ENCODE measurements around the gene ACAP1.

Gene ACAP1

GRCh38 chr17:7382901-7383300 lies 46.6 kb downstream of the ACAP1 start:
- Histone ChIP-seq H3K4me1 (peaks cover 13 to 17% (median 14%) of the 10 kb centered on the region in 10 experiments), H3K27me3 (peaks cover 58 to 65% (median 61%) of the 10 kb centered on the region in 11 experiments), H3K4me3 (no peak overlapping the region)

DNA sequence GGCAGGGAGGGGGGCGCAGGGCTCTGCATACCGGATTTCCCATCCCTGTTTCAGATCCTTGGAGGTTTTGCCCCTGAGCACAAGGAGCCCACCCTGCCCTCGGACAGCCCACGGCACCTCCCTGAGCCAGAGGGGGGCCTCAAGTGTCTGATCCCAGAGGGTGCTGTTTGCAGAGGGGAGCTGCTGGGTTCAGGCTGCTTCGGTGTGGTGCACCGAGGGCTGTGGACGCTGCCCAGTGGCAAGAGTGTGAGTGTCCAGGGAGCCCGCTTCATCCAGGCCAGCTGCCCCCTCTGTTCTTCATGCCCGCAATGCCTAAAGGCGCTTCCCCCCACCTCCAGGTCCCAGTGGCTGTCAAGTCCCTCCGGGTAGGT lies 47.0 kb downstream of the ACAP1 start:
- Histone ChIP-seq H3K4me3 (peak overlapping the region in 4 of 10 experiments; percentile 43 to 58 (median 50); a peak in 5 of 20 replicates), H3K27ac (no peak overlapping the region), H3K36me3 (peaks cover 0 to 25% (median 12%) of the 10 kb centered on the region in 11 experiments; a peak in 14 of 22 replicates), H3K4me2 (peak overlapping the region; percentile 86 to 97 (median 95)), H3K9ac (no peak overlapping the region; a peak in 1 of 22 replicates), H3K9me3 (replicated peaks in 1 of 11) (peaks cover 12 to 23% (median 18%) of the 10 kb centered on the region in 11 experiments), H3K27me3 (peaks cover 58 to 65% (median 61%) of the 10 kb centered on the region in 11 experiments), H3K4me1 (peaks cover 13 to 17% (median 14%) of the 10 kb centered on the region in 10 experiments), H4K20me1 (peaks cover 0 to 61% (median 14%) of the 10 kb centered on the region in 11 experiments; a peak in 11 of 22 replicates)
- no peak for TF ChIP-seq Cebpa-rat (IDR thresholded peaks at IDR 0.05)

More at GRCh38 chr17:7382901-7383300, 46.6 kb downstream of the ACAP1 start:
- no peak overlapping the region for H3K9ac ChIP-seq
- H3K4me2 ChIP-seq: no peak overlapping the region; a peak in 1 of 22 replicates
- H3K36me3 ChIP-seq: peaks cover 0 to 20% (median 7%) of the 10 kb centered on the region in 11 experiments; a peak in 10 of 22 replicates
- H3K9me3 ChIP-seq (replicated peaks in 1 of 11): peaks cover 12 to 23% (median 18%) of the 10 kb centered on the region in 11 experiments
- no peak for TF ChIP-seq Cebpa-rat (IDR thresholded peaks at IDR 0.05)
- H3K27ac ChIP-seq: no peak overlapping the region
- H4K20me1 ChIP-seq: peaks cover 0 to 57% (median 11%) of the 10 kb centered on the region in 11 experiments; a peak in 10 of 22 replicates

DNA sequence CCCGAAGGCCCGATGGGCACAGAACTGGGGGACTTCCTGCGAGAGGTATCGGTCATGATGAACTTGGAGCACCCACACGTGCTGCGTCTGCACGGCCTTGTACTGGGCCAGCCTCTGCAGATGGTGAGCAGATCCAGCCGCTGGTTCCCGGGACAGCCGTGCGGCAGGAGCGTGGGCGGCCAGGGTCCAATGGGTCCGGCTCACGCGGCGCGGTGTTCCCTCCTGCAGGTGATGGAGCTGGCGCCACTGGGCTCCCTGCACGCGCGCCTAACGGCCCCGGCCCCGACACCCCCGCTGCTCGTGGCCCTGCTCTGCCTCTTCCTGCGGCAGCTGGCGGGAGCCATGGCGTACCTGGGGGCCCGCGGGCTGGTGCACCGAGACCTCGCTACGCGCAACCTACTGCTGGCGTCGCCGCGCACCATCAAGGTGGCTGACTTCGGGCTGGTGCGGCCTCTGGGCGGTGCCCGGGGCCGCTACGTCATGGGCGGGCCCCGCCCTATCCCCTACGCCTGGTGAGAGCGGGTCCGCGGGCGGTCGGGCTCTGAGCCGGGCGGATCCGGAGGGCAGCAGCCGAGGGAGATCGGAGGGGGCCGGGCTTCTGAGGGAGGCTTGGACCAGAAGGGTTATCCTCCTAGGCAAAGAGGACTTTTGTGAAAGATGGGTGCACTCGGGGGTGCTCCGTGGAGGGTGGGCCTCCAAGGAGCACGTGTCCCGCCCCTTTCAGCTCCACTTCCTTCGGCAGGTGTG lies 47.6 kb downstream of the ACAP1 start:
- Histone ChIP-seq H3K4me3 (peak overlapping the region; percentile 43 to 67 (median 54)), H3K4me1 (peaks cover 13 to 21% (median 14%) of the 10 kb centered on the region in 10 experiments), H3K4me2 (peak overlapping the region; percentile 86 to 97 (median 95)), H3K27ac (no peak overlapping the region), H3K9me3 (replicated peaks in 1 of 11) (peaks cover 11 to 21% (median 16%) of the 10 kb centered on the region in 11 experiments), H3K9ac (peak overlapping the region; percentile 9 to 65 (median 56); a peak in 16 of 22 replicates), H4K20me1 (peaks cover 0 to 67% (median 14%) of the 10 kb centered on the region in 11 experiments; a peak in 11 of 22 replicates), H3K36me3 (peaks cover 2 to 30% (median 17%) of the 10 kb centered on the region in 11 experiments; a peak in 20 of 22 replicates), H3K27me3 (peaks cover 57 to 63% (median 59%) of the 10 kb centered on the region in 11 experiments)
- TF ChIP-seq Cebpa-rat (IDR thresholded peaks at IDR 0.05): no peak

GRCh38 chr17:7384489-7385081 lies 48.3 kb downstream of the ACAP1 start:
- TF ChIP-seq Cebpa-rat (IDR thresholded peaks at IDR 0.05): no peak
- Histone ChIP-seq H3K9me3 (replicated peaks in 1 of 11) (peaks cover 4 to 15% (median 10%) of the 10 kb centered on the region in 11 experiments), H3K27me3 (peaks cover 50 to 56% (median 53%) of the 10 kb centered on the region in 11 experiments), H3K9ac (peak overlapping the region in 10 of 11 experiments; percentile 9 to 65 (median 52); a peak in 15 of 22 replicates), H3K36me3 (peaks cover 8 to 37% (median 24%) of the 10 kb centered on the region in 11 experiments), H3K4me3 (peak overlapping the region; percentile 43 to 67 (median 54)), H3K27ac (no peak overlapping the region), H4K20me1 (peaks cover 0 to 74% (median 14%) of the 10 kb centered on the region in 11 experiments; a peak in 13 of 22 replicates), H3K4me2 (peak overlapping the region; percentile 86 to 97 (median 95)), H3K4me1 (peaks cover 13 to 27% (median 15%) of the 10 kb centered on the region in 10 experiments)

DNA sequence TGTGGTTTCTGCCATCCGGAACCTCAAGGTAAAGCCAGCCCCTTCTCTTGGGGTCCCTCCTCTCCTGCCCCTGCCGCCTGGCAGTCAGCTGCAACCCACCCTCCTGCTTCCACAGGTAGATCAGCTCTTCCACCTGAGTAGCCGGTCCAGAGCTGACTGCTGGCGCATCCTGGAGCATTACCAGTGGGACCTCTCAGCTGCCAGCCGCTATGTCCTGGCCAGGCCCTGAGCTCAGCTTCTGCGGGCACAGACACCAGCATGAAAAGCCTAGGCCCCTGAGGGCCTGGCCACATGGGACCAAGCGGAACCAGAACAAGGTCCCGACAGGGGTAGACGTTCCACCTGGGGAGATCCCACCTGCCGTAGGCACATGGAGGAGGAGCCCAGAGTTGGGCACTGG lies 52.5 kb downstream of the ACAP1 start:
- H3K9ac ChIP-seq: peak overlapping the region in 2 of 11 experiments; percentile 3 to 33; a peak in 1 of 22 replicates
- peak overlapping the region in 1 of 11 experiments; percentile 11; a peak in 1 of 22 replicates for H3K4me2 ChIP-seq
- peaks cover 32 to 67% (median 51%) of the 10 kb centered on the region in 11 experiments for H3K36me3 ChIP-seq
- peaks cover 28 to 51% (median 44%) of the 10 kb centered on the region in 10 experiments for H3K4me1 ChIP-seq
- H3K27me3 ChIP-seq: peaks cover 7 to 14% (median 10%) of the 10 kb centered on the region in 11 experiments
- no peak overlapping the region for H3K27ac ChIP-seq
- H3K9me3 ChIP-seq (replicated peaks in 1 of 11): no peaks in the 10 kb centered on the region
- H4K20me1 ChIP-seq: peaks cover 0 to 88% (median 17%) of the 10 kb centered on the region in 11 experiments; a peak in 14 of 22 replicates
- no peak for TF ChIP-seq Cebpa-rat (IDR thresholded peaks at IDR 0.05)
- H3K4me3 ChIP-seq: no peak overlapping the region

- H3K4me2 ChIP-seq: peak overlapping the region in 4 of 11 experiments; percentile 5 to 96 (median 78); a peak in 5 of 22 replicates
- H3K9ac ChIP-seq: no peak overlapping the region; a peak in 1 of 22 replicates
- no peak overlapping the region for H3K4me3 ChIP-seq
- H3K4me1 ChIP-seq: peaks cover 26 to 46% (median 42%) of the 10 kb centered on the region in 10 experiments
- no peaks in the 10 kb centered on the region for H3K9me3 ChIP-seq (replicated peaks in 1 of 11)
- no peak overlapping the region for H3K27ac ChIP-seq
- H3K27me3 ChIP-seq: 0 out of 22 replicates have a peak, but pooled peaks cover 0 to under 1% (median 0%) of the 10 kb centered on the region in 11 experiments
- peaks cover 32 to 67% (median 51%) of the 10 kb centered on the region in 11 experiments for H3K36me3 ChIP-seq
- H4K20me1 ChIP-seq: peaks cover 0 to 74% (median 12%) of the 10 kb centered on the region in 11 experiments; a peak in 14 of 22 replicates
- no peak for TF ChIP-seq Cebpa-rat (IDR thresholded peaks at IDR 0.05)
These were observed 53.9 kb downstream of the ACAP1 start for GRCh38 chr17:7389924-7390910.

- Histone ChIP-seq H3K4me2 (peak overlapping the region in 10 of 11 experiments; percentile 25 to 96 (median 42); a peak in 19 of 22 replicates), H4K20me1 (peaks cover 0 to 65% (median 9%) of the 10 kb centered on the region in 11 experiments; a peak in 14 of 22 replicates), H3K4me3 (no peak overlapping the region), H3K4me1 (peaks cover 28 to 56% (median 44%) of the 10 kb centered on the region in 10 experiments), H3K27ac (no peak overlapping the region), H3K27me3 (no peaks in the 10 kb centered on the region), H3K9me3 (replicated peaks in 1 of 11) (no peaks in the 10 kb centered on the region), H3K36me3 (peaks cover 32 to 64% (median 51%) of the 10 kb centered on the region in 11 experiments), H3K9ac (no peak overlapping the region; a peak in 1 of 22 replicates)
- TF ChIP-seq Cebpa-rat (IDR thresholded peaks at IDR 0.05): no peak
These were observed 55.0 kb downstream of the ACAP1 start for GRCh38 chr17:7391307-7391706.
